DMS53 (cell line): ENCODE data around the gene ID2.

Source experiments
- DNase-seq: peaks from one replicate; lab custom pipeline; 2025; lab: John Stamatoyannopoulos, UW

Gene ID2

GRCh38 chr2:8732601-8733000 lies 50.7 kb downstream of the ID2 start:
- DNase-seq: no peak
